KMS-11 (cell line): ENCODE results near the gene LRRC75A.

ENCODE experiments used
- H2AFZ ChIP-seq: fragments of 200-600 bp; sonication (generic); 2 replicates; pipeline ENCODE4 v1.6.1; 2016; ENCODE audit warnings: antibody characterized with exemption, mixed run types, low read depth
- H3K27ac ChIP-seq: fragments of 200-600 bp; sonication (generic); 2 replicates; pipeline ENCODE4 v1.6.1; 2016; ENCODE audit warnings: mild to moderate bottlenecking, mixed run types
- H3K27me3 ChIP-seq: fragments of 200-600 bp; sonication (generic); 2 replicates; pipeline ENCODE4 v1.6.1; 2017; ENCODE audit warnings: mild to moderate bottlenecking, low read depth, mixed run types, moderate library complexity; ENCODE audit not compliant: insufficient read depth
- H3K36me3 ChIP-seq: fragments of 200-600 bp; sonication (generic); 2 replicates; pipeline ENCODE4 v1.6.1; 2017; ENCODE audit warnings: mild to moderate bottlenecking, mixed run types; ENCODE audit not compliant: insufficient read depth
- H3K4me1 ChIP-seq: fragments of 200-600 bp; sonication (generic); 2 replicates; pipeline ENCODE4 v1.6.1; 2016; ENCODE audit warnings: mild to moderate bottlenecking, low read depth, mixed run types; ENCODE audit not compliant: poor library complexity, severe bottlenecking
- H3K4me2 ChIP-seq: fragments of 200-600 bp; sonication (generic); 2 replicates; pipeline ENCODE4 v1.7.0; 2016; ENCODE audit warnings: mild to moderate bottlenecking, mixed run types
- H3K4me3 ChIP-seq: fragments of 200-600 bp; sonication (generic); IDR thresholded peaks from 2 replicates; pipeline ENCODE4 v1.6.1; 2017; ENCODE audit warnings: low read depth, low read length, mixed read lengths; ENCODE audit not compliant: insufficient read depth
- H3K79me2 ChIP-seq: fragments of 200-600 bp; sonication (generic); 2 replicates; pipeline ENCODE4 v1.6.1; 2016; ENCODE audit warnings: low read depth, mixed run types; ENCODE audit not compliant: insufficient read depth
- H3K9ac ChIP-seq: fragments of 200-600 bp; sonication (generic); 2 replicates; pipeline ENCODE4 v1.6.1; 2016; ENCODE audit warnings: mild to moderate bottlenecking, mixed run types
- H4K20me1 ChIP-seq: fragments of 200-600 bp; sonication (generic); 2 replicates; pipeline ENCODE4 v1.6.1; 2016; ENCODE audit warnings: mild to moderate bottlenecking, mixed run types; ENCODE audit not compliant: insufficient read depth
- TF ChIP-seq, protein P1 (sequence below): fragments of 200-600 bp; sonication (generic); conservative IDR thresholded peaks from 2 replicates; pipeline ENCODE4 v1.6.1; 2017; ENCODE audit warnings: low read depth, mild to moderate bottlenecking, antibody characterized with exemption, low read length, moderate library complexity, mixed read lengths

The LRRC75A gene

DNA sequence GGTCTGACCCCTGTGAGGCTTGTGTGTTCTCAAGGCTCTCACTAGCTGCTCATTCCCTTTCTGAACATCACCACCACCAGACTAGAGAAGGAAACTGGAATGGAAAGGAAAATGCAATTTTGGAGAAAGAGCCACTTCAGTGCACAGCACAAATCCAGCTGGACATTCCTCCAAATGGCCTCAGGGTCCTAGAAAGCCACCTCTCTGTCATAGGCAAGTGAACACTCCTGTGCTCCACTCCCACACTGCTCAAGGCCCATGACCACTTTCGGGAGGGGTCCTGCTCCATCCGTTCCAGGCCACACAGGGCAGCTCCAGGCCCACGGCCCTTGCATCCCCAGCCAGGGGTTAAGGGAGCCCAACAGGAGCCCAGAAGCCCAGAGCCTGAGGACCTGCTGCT is 2.6 kb downstream of the LRRC75A start:
- H3K36me3 ChIP-seq: no peaks in the 10 kb centered on the region
- no peaks in the 10 kb centered on the region for H3K4me1 ChIP-seq
- H3K4me2 ChIP-seq: no peak overlapping the region
- no peaks in the 10 kb centered on the region for H4K20me1 ChIP-seq
- no peak overlapping the region for H2AFZ ChIP-seq
- no peak overlapping the region for H3K27ac ChIP-seq
- peaks cover 4% of the 10 kb centered on the region; the same call in 1 of the 2 replicates for H3K27me3 ChIP-seq
- H3K4me3 ChIP-seq: no peak overlapping the region
- no peak overlapping the region for H3K9ac ChIP-seq
- no peaks in the 10 kb centered on the region for H3K79me2 ChIP-seq
- TF ChIP-seq, protein P1, sequence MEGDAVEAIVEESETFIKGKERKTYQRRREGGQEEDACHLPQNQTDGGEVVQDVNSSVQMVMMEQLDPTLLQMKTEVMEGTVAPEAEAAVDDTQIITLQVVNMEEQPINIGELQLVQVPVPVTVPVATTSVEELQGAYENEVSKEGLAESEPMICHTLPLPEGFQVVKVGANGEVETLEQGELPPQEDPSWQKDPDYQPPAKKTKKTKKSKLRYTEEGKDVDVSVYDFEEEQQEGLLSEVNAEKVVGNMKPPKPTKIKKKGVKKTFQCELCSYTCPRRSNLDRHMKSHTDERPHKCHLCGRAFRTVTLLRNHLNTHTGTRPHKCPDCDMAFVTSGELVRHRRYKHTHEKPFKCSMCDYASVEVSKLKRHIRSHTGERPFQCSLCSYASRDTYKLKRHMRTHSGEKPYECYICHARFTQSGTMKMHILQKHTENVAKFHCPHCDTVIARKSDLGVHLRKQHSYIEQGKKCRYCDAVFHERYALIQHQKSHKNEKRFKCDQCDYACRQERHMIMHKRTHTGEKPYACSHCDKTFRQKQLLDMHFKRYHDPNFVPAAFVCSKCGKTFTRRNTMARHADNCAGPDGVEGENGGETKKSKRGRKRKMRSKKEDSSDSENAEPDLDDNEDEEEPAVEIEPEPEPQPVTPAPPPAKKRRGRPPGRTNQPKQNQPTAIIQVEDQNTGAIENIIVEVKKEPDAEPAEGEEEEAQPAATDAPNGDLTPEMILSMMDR: no peak

DNA sequence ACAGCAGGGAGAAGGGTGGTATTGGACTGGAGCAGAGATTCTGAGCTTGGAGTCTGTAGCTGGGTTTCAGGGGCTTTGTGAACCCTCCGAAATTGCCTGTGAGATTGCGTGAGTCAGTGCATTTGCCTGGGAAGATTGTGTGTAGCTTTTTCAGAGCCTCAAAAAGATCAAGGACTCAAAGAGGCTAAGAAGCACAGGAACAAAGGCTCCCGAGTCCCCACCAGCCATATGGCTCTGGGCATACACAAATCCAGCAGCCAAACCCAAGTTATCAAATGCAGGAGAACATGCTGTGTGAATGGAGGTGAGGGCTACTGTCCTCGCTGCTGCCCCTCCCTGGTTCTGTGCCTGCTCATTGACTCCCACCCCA is 3.0 kb downstream of the LRRC75A start:
- no peaks in the 10 kb centered on the region for H3K4me1 ChIP-seq
- no peak overlapping the region for H3K27ac ChIP-seq
- H3K4me2 ChIP-seq: no peak overlapping the region
- H3K4me3 ChIP-seq: no peak overlapping the region
- H3K36me3 ChIP-seq: no peaks in the 10 kb centered on the region
- H3K9ac ChIP-seq: no peak overlapping the region
- no peak overlapping the region for H2AFZ ChIP-seq
- TF ChIP-seq, protein P1: no peak
- peaks cover 4% of the 10 kb centered on the region; the same call in 1 of the 2 replicates for H3K27me3 ChIP-seq
- H3K79me2 ChIP-seq: no peaks in the 10 kb centered on the region
- no peaks in the 10 kb centered on the region for H4K20me1 ChIP-seq

GRCh38 chr17:16488186-16488967 is 3.6 kb downstream of the LRRC75A start:
- no peak overlapping the region for H3K9ac ChIP-seq
- H3K4me2 ChIP-seq: no peak overlapping the region
- H2AFZ ChIP-seq: no peak overlapping the region
- H3K27ac ChIP-seq: no peak overlapping the region
- peaks cover 4% of the 10 kb centered on the region; the same call in 1 of the 2 replicates for H3K27me3 ChIP-seq
- H3K4me3 ChIP-seq: no peak overlapping the region
- H3K79me2 ChIP-seq: no peaks in the 10 kb centered on the region
- no peaks in the 10 kb centered on the region for H4K20me1 ChIP-seq
- H3K36me3 ChIP-seq: no peaks in the 10 kb centered on the region
- H3K4me1 ChIP-seq: no peaks in the 10 kb centered on the region
- TF ChIP-seq, protein P1: no peak

DNA sequence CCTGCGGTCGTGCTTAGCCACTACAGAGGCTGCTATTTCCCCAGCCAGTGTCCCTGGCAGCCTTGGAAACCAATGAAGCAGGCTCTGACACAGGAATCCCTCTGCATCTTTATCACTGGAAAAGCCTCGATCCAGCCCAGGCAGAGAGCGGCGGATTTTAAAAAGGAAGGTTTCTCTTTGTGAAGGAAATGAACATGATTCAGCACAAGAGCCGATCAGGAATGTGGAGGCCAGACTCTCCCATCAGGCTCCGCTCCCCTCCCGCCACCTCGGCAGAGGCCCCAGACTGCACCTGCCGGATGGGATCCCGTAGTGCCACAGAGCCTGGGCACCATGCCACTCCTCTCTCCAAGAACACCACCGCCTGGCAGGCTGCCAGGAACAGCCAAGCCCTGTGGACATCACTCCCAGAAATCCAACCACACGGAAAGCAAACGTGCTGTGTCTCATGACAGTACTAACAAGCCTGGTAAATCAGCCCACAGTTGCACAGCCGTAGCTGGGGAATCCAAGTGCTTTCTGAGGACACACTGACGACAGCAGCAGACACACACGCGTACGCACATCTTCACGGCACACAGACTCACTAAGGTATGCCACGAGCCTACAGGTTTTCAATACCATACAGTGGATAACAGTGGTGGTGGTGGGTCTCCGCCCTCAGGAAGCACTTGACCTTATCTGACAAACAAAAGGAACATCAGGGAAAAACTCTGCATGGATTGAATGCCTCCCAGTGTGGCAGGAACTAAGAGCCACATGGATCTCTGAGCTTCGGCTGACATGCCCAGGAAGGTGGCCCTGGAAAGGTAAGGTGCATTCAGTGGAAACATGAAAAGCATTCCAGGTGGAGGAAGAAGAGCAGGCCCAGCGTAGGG is 5.4 kb downstream of the LRRC75A start:
- Histone ChIP-seq H3K36me3 (no peaks in the 10 kb centered on the region), H3K79me2 (no peaks in the 10 kb centered on the region), H3K27me3 (peaks cover 4% of the 10 kb centered on the region; the same call in 1 of the 2 replicates), H3K4me2 (no peak overlapping the region), H3K4me3 (no peak overlapping the region), H3K4me1 (no peaks in the 10 kb centered on the region), H2AFZ (no peak overlapping the region), H3K9ac (no peak overlapping the region), H4K20me1 (no peaks in the 10 kb centered on the region), H3K27ac (no peak overlapping the region)
- TF ChIP-seq, protein P1: no peak
